Right lobe of liver (tissue), 6 donors: Measurements from ENCODE around the gene VMP1. TPM values are rescaled to one million over a fixed set of nuclear protein-coding genes. Genes with fewer than 3 reads are reported as not detected.
"Not testable (repeated sequence)": the region's sequence is repeated elsewhere in the genome, so short reads cannot be mapped to it uniquely, and the experiment has no call there.

ENCODE experiments used
- ATAC-seq, 4 donors: fragments of 200-7000 bp; cut with Tn5 transposase; one replicate each; pipeline ENCODE4 v1.9.1; 2020; ENCODE audit warnings: mild to moderate bottlenecking in 4 of 4, moderate library complexity in 4 of 4
- DNase-seq, 3 donors: peaks; one replicate each; pipeline ENCODE4 v3.0.0-alpha.2; 2020
- H3K27ac ChIP-seq, 3 donors: fragments of 200-600 bp; one replicate each; pipeline ENCODE4 v1.8.0; 2022
- H3K27me3 ChIP-seq, 2 donors: fragments of 200-600 bp; one replicate each; pipeline ENCODE4 v1.8.0; 2022
- H3K36me3 ChIP-seq, 4 donors: fragments of 200-600 bp; sonication (generic) in 1 of 4; one replicate each; pipeline versions ENCODE4 v1.5.1 to v1.8.0; 2017 to 2022; ENCODE audit warnings: control low read depth in 1 of 4
- H3K4me1 ChIP-seq, 4 donors: fragments of 200-600 bp; sonication (generic) in 1 of 4; one replicate each; pipeline versions ENCODE4 v1.5.1 to v1.8.0; 2017 to 2022; ENCODE audit warnings: control low read depth in 1 of 4
- H3K4me3 ChIP-seq, 3 donors: fragments of 200-600 bp; one replicate each; pipeline ENCODE4 v1.8.0; 2022
- H3K9me3 ChIP-seq, 4 donors: fragments of 200-600 bp; sonication (generic) in 1 of 4; one replicate each; pipeline versions ENCODE4 v1.5.1 to v1.8.0; 2017 to 2022; ENCODE audit warnings: control low read depth in 1 of 4
- CTCF ChIP-seq, 4 donors: fragments of 200-600 bp in 3 of 4; fragments of 450-650 bp in 1 of 4; IDR thresholded peaks; one replicate each; pipeline versions ENCODE4 v1.5.1 to v1.8.0; 2016 to 2022; ENCODE audit warnings: antibody characterized with exemption in 4 of 4, mild to moderate bottlenecking in 2 of 4
- POLR2A ChIP-seq: fragments of 450-650 bp; IDR thresholded peaks from one replicate; pipeline ENCODE4 v1.6.1; 2017; ENCODE audit warnings: antibody characterized with exemption, mild to moderate bottlenecking
- WGBS: methylation state at CpG from one replicate; pipeline ENCODE4 v1.1.6; 2018; ENCODE audit warnings: low coverage, low lambda C conversion rate; ENCODE audit not compliant: insufficient coverage; ENCODE audit errors: missing lambda C conversion rate; 5-methylcytosine and 5-hydroxymethylcytosine counted together
- intact Hi-C, 2 donors: fragments of 100-400 bp; cut with DNase I; formaldehyde crosslinking; loops; one replicate each; pipeline versions ENCODE4 v1.11.2 to v1.14.1; 2022
- total RNA-seq, 6 experiments: library from RNA; depleted of rRNA in 2 of 6; stranded (reverse); fragments of >200 nt in 2 of 6; fragmentation: NEBNext Ultra II Directional in 3 of 6; extraction: Animal tissue kit (Norgen Biotek cat#: 25700) in 3 of 6; gene quantifications; one replicate each; pipeline versions ENCODE4 v1.1.0 to v1.2.4, GENCODE V29; 2016 to 2023
- donor health status: DM: no; HTN: yes; CAD: no.
- donor health status: DM: no; HTN: no; CAD: no.
- donor health status: DM: no; HTN: no; CAD: no.
- donor health status: DM: no; HTN: yes; CAD: no.
- donor health status: DM: no; HTN: yes; CAD: no.

Gene VMP1
- total RNA-seq, 6 experiments from 2014 or later = 56.9 to 247 (median 160) TPM

GRCh38 chr17:59757470-59757869 is 50.0 kb downstream of the VMP1 start:
- 79% methylated on average over 1 of the region's 1 CpG for WGBS
- Histone ChIP-seq H3K36me3 (no peaks in the 10 kb centered on the region), H3K4me1 (no peaks in the 10 kb centered on the region), H3K9me3 (no peaks in the 10 kb centered on the region), H3K27me3 (no peaks in the 10 kb centered on the region), H3K27ac (no peak overlapping the region), H3K4me3 (no peak overlapping the region)
- intact Hi-C loops = no loop called here
- DNase-seq (no peak), ATAC-seq (no peak)
- TF ChIP-seq CTCF (IDR thresholded peaks at IDR 0.05) (no peak), POLR2A (no peak)

GRCh38 chr17:59757881-59758385 is 50.5 kb downstream of the VMP1 start:
- TF ChIP-seq POLR2A (no peak), CTCF (IDR thresholded peaks at IDR 0.05) (no peak)
- Histone ChIP-seq H3K27me3 (no peaks in the 10 kb centered on the region), H3K27ac (no peak overlapping the region), H3K9me3 (no peaks in the 10 kb centered on the region), H3K36me3 (no peaks in the 10 kb centered on the region), H3K4me3 (no peak overlapping the region), H3K4me1 (no peaks in the 10 kb centered on the region)
- ATAC-seq = no peak
- 92% methylated on average over 2 of the region's 2 CpGs for WGBS
- intact Hi-C loops = no loop called here
- DNase-seq = no peak

GRCh38 chr17:59758998-59759651 is 51.7 kb downstream of the VMP1 start:
- 97% methylated on average over 4 of the region's 4 CpGs for WGBS
- H3K27ac ChIP-seq, H3K27me3 ChIP-seq, H3K9me3 ChIP-seq, H3K36me3 ChIP-seq, ATAC-seq, H3K4me1 ChIP-seq, intact Hi-C loops, H3K4me3 ChIP-seq, DNase-seq: not testable (repeated sequence)

GRCh38 chr17:59760160-59760559 is 52.7 kb downstream of the VMP1 start:
- H3K9me3 ChIP-seq = no peaks in the 10 kb centered on the region
- no peaks in the 10 kb centered on the region for H3K4me1 ChIP-seq
- no peaks in the 10 kb centered on the region for H3K36me3 ChIP-seq
- H3K4me3 ChIP-seq = no peak overlapping the region
- WGBS = 70% methylated on average over 1 of the region's 1 CpG
- no peaks in the 10 kb centered on the region for H3K27me3 ChIP-seq
- TF ChIP-seq CTCF (IDR thresholded peaks at IDR 0.05) = no peak
- TF ChIP-seq POLR2A = no peak
- intact Hi-C loops = no loop called here
- DNase-seq = no peak
- ATAC-seq = no peak
- H3K27ac ChIP-seq = no peak overlapping the region

- no peaks in the 10 kb centered on the region for H3K36me3 ChIP-seq
- H3K27ac ChIP-seq = no peak overlapping the region
- no peaks in the 10 kb centered on the region for H3K4me1 ChIP-seq
- H3K27me3 ChIP-seq = no peaks in the 10 kb centered on the region
- TF ChIP-seq POLR2A = no peak
- TF ChIP-seq CTCF (IDR thresholded peaks at IDR 0.05) = no peak
- no peak overlapping the region for H3K4me3 ChIP-seq
- ATAC-seq (peak in 1 of 4 donors; percentile 51), DNase-seq (no peak)
- H3K9me3 ChIP-seq = no peaks in the 10 kb centered on the region
- WGBS = 47% methylated on average over 3 of the region's 3 CpGs
- intact Hi-C loops = no loop called here
These were observed 54.1 kb downstream of the VMP1 start for GRCh38 chr17:59761385-59762048.
